ENCODE measurements around the gene GALNT17. TPM values are rescaled to one million over a fixed set of nuclear protein-coding genes. Genes with fewer than 3 reads are reported as not detected.

GALNT17 gene
- total RNA-seq, 1 donor from 2014 or later, result not detected

- DNase-seq (ENCODE audit: low read depth, low spot score), result no peak
Measured at GRCh38 chr7:71495828-71496227, 363.9 kb downstream of the GALNT17 start.

DNA sequence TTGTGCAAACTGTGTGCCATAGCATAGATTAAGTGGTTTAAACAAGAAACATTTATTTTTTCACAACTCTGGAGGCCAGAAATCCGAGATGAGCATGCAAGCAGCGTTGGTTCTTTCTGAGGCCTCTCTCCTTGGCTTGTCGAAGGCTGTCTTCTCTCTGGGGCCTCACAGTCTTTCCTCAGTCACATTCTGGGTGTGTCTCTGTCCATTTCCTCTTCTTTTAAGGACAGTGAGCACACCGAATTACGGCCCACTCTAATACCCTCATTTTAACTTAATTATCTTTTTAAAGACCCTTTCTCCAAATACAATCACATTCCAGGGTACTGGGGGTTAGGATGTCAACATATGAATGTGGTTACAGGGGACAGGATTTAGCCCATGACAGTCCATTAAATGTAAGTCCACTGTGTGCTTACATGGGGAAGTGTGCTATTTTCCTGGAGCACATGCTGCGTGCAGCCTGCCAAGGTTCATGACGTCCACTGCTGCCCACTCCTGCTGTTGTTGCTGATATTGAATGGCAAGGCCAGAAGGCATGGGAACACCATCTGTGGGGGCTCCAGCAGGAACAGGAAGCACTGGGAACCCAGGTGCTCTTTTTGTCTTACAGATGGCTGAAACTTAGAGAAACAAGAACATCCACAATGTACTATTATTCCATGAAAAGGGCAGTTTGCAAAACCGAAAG lies 365.5 kb downstream of the GALNT17 start:
- no peak for DNase-seq (ENCODE audit: low read depth, low spot score)

- DNase-seq (ENCODE audit: low read depth, low spot score), result no peak
Measured at GRCh38 chr7:71498381-71498780, 366.4 kb downstream of the GALNT17 start.

- DNase-seq (ENCODE audit: low read depth, low spot score), result no peak
Measured at GRCh38 chr7:71504697-71505441, 372.9 kb downstream of the GALNT17 start.

GRCh38 chr7:71506822-71507221 lies 374.9 kb downstream of the GALNT17 start:
- DNase-seq (ENCODE audit: low read depth, low spot score), result no peak

DNA sequence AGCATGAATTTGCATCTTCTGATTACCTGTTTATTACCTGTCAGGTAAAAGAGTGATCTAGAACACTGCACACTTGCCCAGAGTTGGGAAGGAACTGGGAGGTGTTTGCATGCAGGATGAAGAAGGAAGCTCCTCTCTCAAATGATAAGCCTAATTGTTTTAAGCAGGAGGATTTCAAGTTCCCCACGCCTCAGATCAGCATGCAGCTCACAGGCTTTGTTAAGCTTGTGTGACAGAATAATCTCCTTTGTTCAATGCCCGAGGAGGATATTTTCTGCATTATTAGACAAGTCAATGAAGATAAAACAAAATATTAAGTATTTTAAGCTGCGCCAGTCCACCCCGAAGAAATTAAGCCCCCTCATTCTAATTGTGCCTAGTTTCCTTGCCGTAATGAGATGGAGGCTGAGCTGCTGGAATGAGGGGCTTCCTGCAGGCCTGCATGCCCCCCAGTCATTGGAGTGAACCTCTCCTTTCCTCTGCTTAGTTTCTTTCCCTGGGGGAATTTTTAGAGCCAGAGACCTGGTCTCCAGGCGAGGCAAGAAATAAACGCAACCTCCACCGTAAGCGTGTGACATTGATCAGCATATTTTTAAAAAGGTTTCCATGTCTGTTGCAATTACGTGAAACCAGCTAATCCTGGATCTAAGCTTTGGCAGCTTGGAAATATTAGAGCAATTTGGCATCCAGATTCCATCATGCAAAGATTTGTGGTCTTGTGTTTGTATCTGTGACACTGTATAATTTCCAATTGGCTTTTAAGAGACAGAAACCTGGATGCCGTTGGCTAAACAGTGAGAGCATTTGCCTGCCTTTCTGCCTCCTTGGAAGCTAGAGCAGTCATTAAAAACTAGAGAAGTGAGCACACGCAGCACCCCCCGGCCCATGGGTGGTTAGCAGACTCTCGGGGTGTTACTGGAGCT lies 376.0 kb downstream of the GALNT17 start:
- DNase-seq (ENCODE audit: low read depth, low spot score), result no peak

- no peak for DNase-seq (ENCODE audit: low read depth, low spot score)
Measured at GRCh38 chr7:71509381-71509780, 377.4 kb downstream of the GALNT17 start.

GRCh38 chr7:71511361-71511807 lies 379.4 kb downstream of the GALNT17 start:
- DNase-seq (ENCODE audit: low read depth, low spot score), result no peak

GRCh38 chr7:71517940-71518699 lies 386.2 kb downstream of the GALNT17 start:
- no peak for DNase-seq (ENCODE audit: low read depth, low spot score)

DNA sequence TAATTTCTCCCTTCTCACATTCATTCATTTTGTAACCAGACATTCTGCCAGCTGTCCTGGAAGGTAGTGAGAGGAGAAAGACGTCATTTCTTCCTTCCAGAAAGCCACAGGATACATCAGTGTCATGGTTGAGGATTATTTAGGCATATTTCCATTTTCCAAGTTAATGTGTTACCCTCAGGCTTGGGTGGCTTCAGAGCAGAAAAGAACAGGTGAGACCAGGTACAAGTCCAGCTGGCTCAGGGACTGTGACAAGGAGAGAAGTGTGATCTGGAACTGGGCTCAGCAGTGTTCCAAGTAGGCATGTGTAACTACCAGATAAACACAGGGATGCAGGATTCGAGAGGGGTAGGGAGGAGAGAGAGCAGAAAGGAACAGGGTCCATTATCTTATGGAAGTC lies 386.9 kb downstream of the GALNT17 start:
- DNase-seq (ENCODE audit: low read depth, low spot score), result no peak

DNA sequence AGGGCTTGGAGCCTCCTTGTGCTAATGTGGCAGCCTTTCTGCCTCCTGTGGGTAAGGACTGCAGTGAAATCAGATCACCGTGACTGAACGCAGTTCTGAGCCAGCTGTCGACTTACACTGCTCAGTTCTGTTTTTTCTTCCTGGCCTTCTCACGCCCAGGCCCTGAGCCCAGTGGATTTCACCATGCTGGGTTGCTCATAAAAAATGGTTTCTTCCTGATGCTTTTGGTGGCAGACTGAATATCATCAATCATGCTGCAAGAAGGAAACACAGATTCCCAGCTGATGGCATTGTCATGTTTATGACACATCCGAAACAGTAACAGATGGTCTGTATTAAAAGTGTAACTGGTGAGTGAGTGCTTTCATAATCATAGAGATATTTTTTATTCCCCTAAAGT lies 389.6 kb downstream of the GALNT17 start:
- no peak for DNase-seq (ENCODE audit: low read depth, low spot score)

DNA sequence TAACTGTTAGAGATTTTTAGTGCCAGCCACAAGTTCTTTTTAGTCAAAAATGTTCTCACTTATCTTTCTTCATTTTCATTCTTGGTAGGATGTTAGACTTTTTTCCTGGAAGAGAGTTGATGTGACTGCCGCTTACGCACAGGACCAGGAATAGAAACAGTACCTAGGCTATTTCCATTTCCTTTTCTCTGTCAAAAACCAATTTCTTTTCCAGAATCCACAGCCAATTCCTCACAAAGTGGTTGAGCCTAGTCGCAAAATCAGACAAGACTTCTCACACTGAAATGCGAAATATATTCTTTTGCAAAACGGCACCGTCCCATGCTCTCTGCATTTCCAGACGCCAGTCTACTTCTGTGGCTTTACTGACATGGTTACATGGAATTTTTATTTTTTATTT lies 394.2 kb downstream of the GALNT17 start:
- no peak for DNase-seq (ENCODE audit: low read depth, low spot score)

DNA sequence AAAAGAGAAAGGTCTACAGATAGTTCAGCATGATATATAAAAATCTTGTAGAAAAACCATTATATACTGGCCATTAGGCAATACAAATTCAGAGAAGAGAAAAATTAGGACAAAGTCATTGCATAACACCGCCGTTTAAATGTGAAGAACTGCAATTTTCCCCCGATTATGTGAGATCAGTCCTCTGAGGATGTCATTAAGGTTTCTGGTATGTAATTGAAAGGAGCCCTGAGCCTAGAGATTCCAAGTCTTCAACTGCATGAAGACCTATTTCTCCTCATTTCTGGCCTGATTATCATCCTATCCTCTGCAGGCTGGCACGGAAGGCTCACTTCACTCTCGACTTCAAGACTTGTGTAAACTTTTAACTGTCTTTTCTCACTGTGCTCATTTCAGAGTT lies 395.3 kb downstream of the GALNT17 start:
- DNase-seq (ENCODE audit: low read depth, low spot score), result no peak

DNA sequence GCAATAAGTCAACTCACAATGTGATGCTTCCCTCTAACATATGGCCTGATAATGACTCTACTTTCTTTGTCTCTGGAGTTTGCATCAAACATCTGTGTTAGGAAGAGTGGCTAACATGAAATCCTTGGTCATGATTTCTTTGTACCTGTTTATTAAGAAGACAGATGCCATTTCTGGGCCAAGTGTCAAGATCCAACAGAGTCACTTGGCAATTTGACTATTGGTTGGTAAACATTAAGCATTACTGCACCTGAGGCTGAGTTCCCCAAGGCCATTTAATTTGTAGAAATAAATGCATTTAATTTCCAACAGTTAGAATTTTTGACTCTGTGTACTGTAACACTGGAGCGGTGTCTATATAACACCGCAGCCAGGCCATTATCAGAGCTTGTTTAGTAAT lies 403.7 kb downstream of the GALNT17 start:
- DNase-seq (ENCODE audit: low read depth, low spot score), result no peak

DNA sequence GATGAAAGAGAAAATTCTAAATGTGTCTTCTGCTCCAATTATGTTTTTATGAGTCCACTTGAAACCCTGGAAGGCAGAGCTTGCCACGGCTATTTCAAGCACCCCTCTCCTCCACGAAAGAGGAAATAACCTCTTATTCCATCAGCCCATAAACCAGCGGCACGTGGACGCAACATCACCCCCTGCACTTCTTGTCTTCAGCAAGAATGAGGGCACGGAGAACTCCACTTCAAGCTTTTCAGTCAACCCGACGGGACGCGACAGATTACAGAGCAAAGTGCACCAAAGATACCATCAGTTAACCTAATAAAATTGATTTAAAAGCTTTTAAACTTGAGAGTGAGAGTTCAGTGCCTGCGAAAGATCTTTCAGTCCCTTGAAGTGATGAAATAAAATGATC lies 406.3 kb downstream of the GALNT17 start:
- no peak for DNase-seq (ENCODE audit: low read depth, low spot score)

DNA sequence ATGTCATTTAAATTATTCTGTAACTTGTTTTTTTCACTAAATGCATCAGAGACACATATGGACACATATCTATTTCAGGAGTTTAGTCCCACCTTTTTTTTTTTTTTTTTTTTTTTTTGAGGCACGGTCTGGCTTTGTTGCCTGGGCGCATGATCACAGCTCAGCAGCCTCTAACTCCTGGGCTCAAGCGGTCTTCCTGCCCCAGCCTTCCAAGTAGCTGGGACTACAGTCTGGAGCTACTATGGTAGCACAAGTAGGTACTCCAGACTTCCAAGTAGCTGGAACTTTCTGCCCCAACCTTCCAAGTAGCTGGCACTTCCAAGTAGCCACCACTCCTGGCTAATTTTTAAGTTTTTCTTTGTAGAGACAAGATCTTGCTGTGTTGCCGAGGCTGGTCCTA lies 407.7 kb downstream of the GALNT17 start:
- DNase-seq (ENCODE audit: low read depth, low spot score), result no peak

DNA sequence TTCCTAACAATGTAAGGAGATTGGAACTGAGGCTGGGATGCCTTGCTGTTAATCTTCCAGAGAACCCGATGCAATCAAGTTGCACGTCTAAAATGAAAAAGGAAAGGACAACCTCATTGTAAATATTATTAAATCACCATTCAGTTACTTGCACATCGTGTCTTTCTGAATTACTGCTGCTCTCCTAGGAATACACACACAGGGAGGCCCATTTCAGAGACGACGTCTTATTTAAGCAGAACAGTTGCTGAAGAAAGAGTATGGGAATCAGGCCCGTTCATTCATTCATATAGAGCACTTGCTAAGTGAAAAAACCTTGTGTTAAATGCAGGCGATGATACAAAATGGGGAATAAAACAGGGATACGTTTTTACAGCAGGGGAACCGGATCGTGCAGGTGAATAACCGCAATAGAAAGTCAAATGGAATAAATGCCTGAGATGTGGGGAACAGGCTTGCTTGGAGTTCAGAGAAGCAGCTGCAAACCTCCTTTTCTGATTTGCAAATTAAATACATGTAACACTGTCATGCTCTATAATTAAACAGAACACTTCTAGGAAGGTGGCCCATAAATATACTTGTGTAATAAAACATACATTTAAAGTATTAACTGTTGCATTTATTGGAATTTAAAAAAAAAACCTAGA lies 409.9 kb downstream of the GALNT17 start:
- DNase-seq (ENCODE audit: low read depth, low spot score), result no peak

- DNase-seq (ENCODE audit: low read depth, low spot score), result no peak
Measured at GRCh38 chr7:71543396-71543795, 411.5 kb downstream of the GALNT17 start.

GRCh38 chr7:71544816-71545215 lies 412.9 kb downstream of the GALNT17 start:
- no peak for DNase-seq (ENCODE audit: low read depth, low spot score)

GRCh38 chr7:71547426-71547825 lies 415.5 kb downstream of the GALNT17 start:
- no peak for DNase-seq (ENCODE audit: low read depth, low spot score)

DNA sequence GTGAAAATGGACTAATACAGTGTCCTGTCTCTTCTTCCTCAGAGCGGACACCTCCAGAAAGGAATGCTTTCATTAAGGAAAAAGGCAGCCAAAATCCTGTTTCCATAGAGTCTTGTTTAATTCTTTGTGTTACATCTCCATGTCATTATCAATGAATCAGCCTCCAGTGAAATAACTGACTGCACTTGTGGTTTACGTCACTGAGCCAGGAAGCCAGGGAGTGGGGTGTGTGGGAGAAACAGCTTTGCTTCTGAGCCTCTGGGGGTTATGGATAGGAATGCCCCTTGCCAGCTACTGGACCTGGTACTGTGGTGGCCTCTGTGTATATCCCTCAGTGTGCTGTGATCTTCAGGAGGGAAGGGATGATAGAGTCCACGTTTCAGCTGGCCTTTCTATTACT lies 416.8 kb downstream of the GALNT17 start:
- no peak for DNase-seq (ENCODE audit: low read depth, low spot score)

All from pulmonary artery endothelial cell (primary cell).